HCT116 (cell line): ENCODE data around the gene PFKM. TPM values are rescaled to one million over a fixed set of nuclear protein-coding genes. Genes with fewer than 3 reads are reported as not detected.

Experiments used
- ATAC-seq: fragments of 200-7000 bp; cut with Tn5 transposase; 2 replicates; pipeline ENCODE4 v1.9.1; 2020; ENCODE audit warnings: mild to moderate bottlenecking, moderate library complexity
- BruUV-seq: library from RNA; stranded (reverse); fragments of 400-500 nt; replicated peaks from 2 replicates; lab custom pipeline; 2021; lab: Mats Ljungman, UMichigan
- CTCF ChIA-PET: fragments of 300-600 bp; sonication (Branson Sonifier 250); formaldehyde crosslinking; loops from one replicate; lab custom pipeline; 2021; ENCODE audit warnings: antibody characterized with exemption; lab: Charles Lee
- POLR2A ChIA-PET: fragments of 300-600, 350-600 bp; sonication (Branson Sonifier 250); formaldehyde crosslinking; loops from one replicate; lab custom pipeline; 2021; ENCODE audit warnings: antibody characterized with exemption; lab: Charles Lee
- RAD21 ChIA-PET, 2 experiments: fragments of 300-600 bp; sonication (Branson Sonifier 250); formaldehyde crosslinking; loops; one replicate each; lab custom pipeline; 2023; ENCODE audit warnings: low total read pairs in 2 of 2; ENCODE audit not compliant: uncharacterized antibody in 2 of 2, unreplicated experiment in 2 of 2, low non-redundant PET in 1 of 2; lab: Charles Lee
- DNase-seq: peaks from one replicate; pipeline ENCODE4 v3.0.0-alpha.2; 2010; ENCODE audit warnings: low read depth, low spot score
- H2AFZ ChIP-seq: fragments of 200-600 bp; shearing (Covaris generic), sonication (generic); 2 replicates; pipeline ENCODE4 v1.6.1; 2017; ENCODE audit warnings: low read depth, mixed run types, mixed read lengths, antibody characterized with exemption, low read length; ENCODE audit not compliant: poor library complexity, severe bottlenecking
- H3K27ac ChIP-seq: 2 replicates; pipeline ENCODE4 v1.5.1; 2012; ENCODE audit warnings: low read depth, low read length
- H3K27me3 ChIP-seq: fragments of 200-600 bp; sonication (generic); 2 replicates; pipeline ENCODE4 v1.6.1; 2016; ENCODE audit warnings: mixed run types, low read length, mixed read lengths; ENCODE audit not compliant: insufficient read depth
- H3K36me3 ChIP-seq, 2 experiments: fragments of 200-500 bp in 1 of 2; fragments of 200-600 bp in 1 of 2; sonication (Bioruptor generic) in 1 of 2; sonication (generic) in 1 of 2; 2 replicates each; pipeline versions ENCODE4 v1.5.1 to v1.6.1; 2014 to 2016; ENCODE audit warnings: low read length in 2 of 2, inconsistent platforms in 1 of 2, mixed read lengths in 1 of 2, mixed run types in 1 of 2; ENCODE audit not compliant: insufficient read depth in 2 of 2, control insufficient read depth in 1 of 2
- H3K4me1 ChIP-seq, 2 experiments: fragments of 200-600 bp in 1 of 2; sonication (generic) in 1 of 2; 2 replicates each; pipeline versions ENCODE4 v1.5.1 to v1.6.1; 2012 to 2017; ENCODE audit warnings: low read length in 2 of 2, inconsistent platforms in 1 of 2, mild to moderate bottlenecking in 1 of 2, mixed read lengths in 1 of 2, mixed run types in 1 of 2, moderate library complexity in 1 of 2; ENCODE audit not compliant: insufficient read depth in 2 of 2, control insufficient read depth in 1 of 2
- H3K4me2 ChIP-seq: fragments of 200-600 bp; sonication (generic); 2 replicates; pipeline ENCODE4 v1.6.1; 2017; ENCODE audit warnings: mixed run types, low read length, mixed read lengths
- H3K4me3 ChIP-seq, 2 experiments: fragments of 200-600 bp in 1 of 2; sonication (generic) in 1 of 2; replicated peaks in 1 of 2; 2 replicates each; pipeline ENCODE4 v1.5.1; 2011 to 2016; ENCODE audit warnings: low read length in 2 of 2, control low read depth in 1 of 2, low read depth in 1 of 2, mild to moderate bottlenecking in 1 of 2, mixed read lengths in 1 of 2, mixed run types in 1 of 2
- H3K79me2 ChIP-seq: fragments of 200-600 bp; sonication (generic); 2 replicates; pipeline ENCODE4 v1.6.1; 2017; ENCODE audit warnings: mild to moderate bottlenecking, mixed run types, low read length, moderate library complexity, mixed read lengths; ENCODE audit not compliant: insufficient read depth
- H3K9ac ChIP-seq: fragments of 200-600 bp; sonication (generic); 2 replicates; pipeline ENCODE4 v1.6.1; 2016; ENCODE audit warnings: low read length, mixed read lengths
- H3K9me2 ChIP-seq: fragments of 200-600 bp; sonication (generic), shearing (Covaris generic); 2 replicates; pipeline ENCODE4 v1.6.1; 2017; ENCODE audit warnings: mixed run types, mild to moderate bottlenecking, moderate library complexity; ENCODE audit not compliant: insufficient read depth
- H3K9me3 ChIP-seq, 2 experiments: fragments of 200-500 bp in 1 of 2; fragments of 200-600 bp in 1 of 2; sonication (Bioruptor generic) in 1 of 2; sonication (generic) in 1 of 2; 2 replicates each; pipeline ENCODE4 v1.6.1; 2014 to 2017; ENCODE audit warnings: low read length in 2 of 2, mixed read lengths in 2 of 2, inconsistent platforms in 1 of 2, low read depth in 1 of 2, mild to moderate bottlenecking in 1 of 2, mixed run types in 1 of 2, moderate library complexity in 1 of 2; ENCODE audit not compliant: control insufficient read depth in 1 of 2, insufficient read depth in 1 of 2
- H4K20me1 ChIP-seq: fragments of 200-600 bp; sonication (generic), shearing (Covaris generic); 2 replicates; pipeline ENCODE4 v1.6.1; 2017; ENCODE audit warnings: mixed run types, mild to moderate bottlenecking, moderate library complexity; ENCODE audit not compliant: insufficient read depth
- CBX3 ChIP-seq: IDR thresholded peaks from 2 replicates; pipeline ENCODE4 v1.6.1; 2012; ENCODE audit warnings: low read depth
- CEBPB ChIP-seq: IDR thresholded peaks from 2 replicates; pipeline ENCODE4 v1.6.1; 2012; ENCODE audit warnings: low read depth
- CTCF ChIP-seq, 3 experiments: fragments of 200-600 bp in 1 of 3; sonication (generic) in 1 of 3; IDR thresholded peaks in 2 of 3; conservative IDR thresholded peaks in 1 of 3; 2 replicates each; pipeline ENCODE4 v1.5.1; 2012 to 2017; ENCODE audit warnings: low read depth in 2 of 3, low read length in 2 of 3, antibody characterized with exemption in 1 of 3, borderline replicate concordance in 1 of 3, control low read depth in 1 of 3, mild to moderate bottlenecking in 1 of 3, mixed read lengths in 1 of 3, mixed run types in 1 of 3, moderate library complexity in 1 of 3; ENCODE audit not compliant: insufficient read depth in 1 of 3
- EGR1 ChIP-seq: IDR thresholded peaks from 2 replicates; pipeline ENCODE4 v1.6.1; 2012; ENCODE audit warnings: low read depth
- ELF1 ChIP-seq: IDR thresholded peaks from 2 replicates; pipeline ENCODE4 v1.6.1; 2012; ENCODE audit warnings: low read depth, borderline replicate concordance
- EZH2 ChIP-seq: fragments of 200-600 bp; sonication (generic); IDR thresholded peaks from 2 replicates; pipeline ENCODE4 v1.6.1; 2017; ENCODE audit warnings: antibody characterized with exemption, mixed run types
- EZH2phosphoT487 ChIP-seq: fragments of 200-600 bp; IDR thresholded peaks from 2 replicates; pipeline ENCODE4 v1.6.1; 2018; ENCODE audit warnings: antibody characterized with exemption, borderline replicate concordance
- JUND ChIP-seq: IDR thresholded peaks from 2 replicates; pipeline ENCODE4 v1.6.1; 2012
- MAX ChIP-seq: IDR thresholded peaks from 2 replicates; pipeline ENCODE4 v1.6.1; 2012
- POLR2A ChIP-seq: IDR thresholded peaks from 2 replicates; pipeline ENCODE4 v1.7.0; 2011; ENCODE audit warnings: borderline replicate concordance; ENCODE audit not compliant: insufficient read depth, insufficient read length; ENCODE audit errors: extremely low read depth
- RAD21 ChIP-seq: IDR thresholded peaks from 2 replicates; pipeline ENCODE4 v1.6.1; 2012; ENCODE audit warnings: low read depth, mild to moderate bottlenecking
- SIN3A ChIP-seq: IDR thresholded peaks from 2 replicates; pipeline ENCODE4 v1.6.1; 2012; ENCODE audit warnings: low read depth
- SP1 ChIP-seq: IDR thresholded peaks from 2 replicates; pipeline ENCODE4 v1.6.1; 2012; ENCODE audit warnings: low read depth
- SRF ChIP-seq: IDR thresholded peaks from 2 replicates; pipeline ENCODE4 v1.6.1; 2012; ENCODE audit warnings: low read depth
- YY1 ChIP-seq: IDR thresholded peaks from 2 replicates; pipeline ENCODE4 v1.6.1; 2011; ENCODE audit warnings: low read length, low read depth, moderate library complexity, mild to moderate bottlenecking; ENCODE audit not compliant: insufficient replicate concordance; ENCODE audit errors: extremely low read depth
- ZBTB33 ChIP-seq: IDR thresholded peaks from 2 replicates; pipeline ENCODE4 v1.6.1; 2011; ENCODE audit warnings: mild to moderate bottlenecking, low read length, moderate library complexity; ENCODE audit not compliant: insufficient replicate concordance; ENCODE audit errors: extremely low read depth
- intact Hi-C: fragments of 100-400 bp; cut with micrococcal nuclease; formaldehyde crosslinking; loops from 2 replicates; pipeline ENCODE4 v1.10.0; 2022
- total RNA-seq: library from RNA; stranded (reverse); gene quantifications from one replicate; pipeline ENCODE4 v1.2.1, GENCODE V29; 2021; ENCODE audit not compliant: unreplicated experiment

PFKM gene
- total RNA-seq, 1 experiment from 2014 or later = 144 TPM

- ChIA-PET POLR2A (no interaction called here), RAD21 (no interaction called here), CTCF (no interaction called here)
- H3K27me3 ChIP-seq = no peaks in the 10 kb centered on the region
- DNase-seq = no peak
- intact Hi-C loops = no loop called here
- no peaks in the 10 kb centered on the region for H3K9me2 ChIP-seq
- no peaks in the 10 kb centered on the region for H3K4me1 ChIP-seq
- TF ChIP-seq CEBPB (no peak), MAX (no peak), RAD21 (no peak)
- no peak for ATAC-seq
- H3K4me3 ChIP-seq = no peak overlapping the region
- BruUV-seq = no TSS peak
- H3K9me3 ChIP-seq = no peaks in the 10 kb centered on the region
- H4K20me1 ChIP-seq = no peaks in the 10 kb centered on the region
- no peak overlapping the region for H2AFZ ChIP-seq
- H3K9ac ChIP-seq = no peak overlapping the region
- no peaks in the 10 kb centered on the region for H3K79me2 ChIP-seq
- H3K27ac ChIP-seq = no peak overlapping the region
- H3K4me2 ChIP-seq = no peak overlapping the region
- H3K36me3 ChIP-seq = peaks cover 19 to 39% of the 10 kb centered on the region in 2 experiments
Observed at GRCh38 chr12:48070033-48070432, 49.1 kb upstream of the PFKM start.

GRCh38 chr12:48070731-48071130 is 48.4 kb upstream of the PFKM start:
- DNase-seq (no peak), ATAC-seq (no peak)
- Histone ChIP-seq H3K79me2 (no peaks in the 10 kb centered on the region), H3K9me3 (no peaks in the 10 kb centered on the region), H3K27ac (no peak overlapping the region), H3K4me2 (no peak overlapping the region), H3K9me2 (no peaks in the 10 kb centered on the region), H3K27me3 (no peaks in the 10 kb centered on the region), H4K20me1 (no peaks in the 10 kb centered on the region), H3K36me3 (peaks cover 19 to 32% of the 10 kb centered on the region in 2 experiments), H3K4me3 (no peak overlapping the region), H3K4me1 (no peaks in the 10 kb centered on the region), H2AFZ (no peak overlapping the region), H3K9ac (no peak overlapping the region)
- intact Hi-C loops = no loop called here
- ChIA-PET CTCF (no interaction called here), RAD21 (no interaction called here), POLR2A (no interaction called here)
- BruUV-seq = no TSS peak
- TF ChIP-seq EGR1 = no peak
- TF ChIP-seq POLR2A = no peak
- TF ChIP-seq CBX3 = no peak
- no peak for TF ChIP-seq EZH2
- TF ChIP-seq CTCF (IDR thresholded peaks at IDR 0.05 in 2 of 3, conservative IDR thresholded peaks at IDR 0.05 in 1 of 3; ENCODE audit: borderline replicate concordance in 1 of 3, insufficient read depth in 1 of 3, low read depth in 2 of 3, low read length in 2 of 3) = no peak
- TF ChIP-seq SRF = no peak
- no peak for TF ChIP-seq YY1
- TF ChIP-seq JUND = no peak
- TF ChIP-seq MAX = no peak
- TF ChIP-seq SP1 = no peak
- TF ChIP-seq EZH2phosphoT487 = no peak
- no peak for TF ChIP-seq RAD21
- no peak for TF ChIP-seq ZBTB33
- no peak for TF ChIP-seq SIN3A
- no peak for TF ChIP-seq ELF1
